Naive thymus-derived CD4-positive, alpha-beta T cell (primary cell): ENCODE results near the gene SLC1A1. TPM values are rescaled to one million over a fixed set of nuclear protein-coding genes. Genes with fewer than 3 reads are reported as not detected.
A peak's percentile ranks its signal among the peaks of the same experiment; 100 is the strongest.

Source experiments
- ATAC-seq: fragments of 150-1000 bp; cut with Tn5 transposase; 2 replicates; pipeline ENCODE4 v1.10.0; 2021; ENCODE audit warnings: mild to moderate bottlenecking, moderate library complexity
- CTCF ChIA-PET: fragments of 350-600 bp; sonication (Branson Sonifier 250); formaldehyde crosslinking; loops from one replicate; lab custom pipeline; 2021; ENCODE audit warnings: antibody characterized with exemption; lab: Charles Lee
- POLR2A ChIA-PET: fragments of 350-600 bp; sonication (Branson Sonifier 250); formaldehyde crosslinking; loops from one replicate; lab custom pipeline; 2021; ENCODE audit warnings: antibody characterized with exemption, inconsistent platforms; lab: Charles Lee
- DNase-seq, 9 donors: peaks; one replicate each; pipeline versions ENCODE4 v3.0.0 to v3.0.0-alpha.2; 2020 to 2022; ENCODE audit warnings: mixed read lengths in 1 of 9
- H3K27ac ChIP-seq: one replicate; pipeline ENCODE4 v1.7.0; 2013; ENCODE audit warnings: mild to moderate bottlenecking, low read depth, low read length, moderate library complexity
- H3K27me3 ChIP-seq, 2 donors: one replicate each; pipeline ENCODE4 v1.7.0; 2013; ENCODE audit warnings: low read length in 2 of 2, mild to moderate bottlenecking in 2 of 2, moderate library complexity in 2 of 2; ENCODE audit not compliant: control insufficient read depth in 2 of 2, insufficient read depth in 2 of 2
- H3K36me3 ChIP-seq, 3 experiments: 1 replicate in 2 of 3; 2 replicates in 1 of 3; pipeline ENCODE4 v1.7.0; 2013; ENCODE audit warnings: low read length in 3 of 3, mild to moderate bottlenecking in 3 of 3, moderate library complexity in 1 of 3; ENCODE audit not compliant: insufficient read depth in 3 of 3, control insufficient read depth in 2 of 3
- H3K4me1 ChIP-seq, 2 donors: one replicate each; pipeline ENCODE4 v1.7.0; 2013; ENCODE audit warnings: low read length in 2 of 2, mild to moderate bottlenecking in 2 of 2, moderate library complexity in 1 of 2; ENCODE audit not compliant: control insufficient read depth in 2 of 2, insufficient read depth in 2 of 2
- H3K4me3 ChIP-seq: 2 replicates; pipeline ENCODE4 v1.7.0; 2013; ENCODE audit warnings: mild to moderate bottlenecking, low read length
- H3K9me3 ChIP-seq, 3 experiments: 1 replicate in 2 of 3; 2 replicates in 1 of 3; pipeline ENCODE4 v1.7.0; 2013; ENCODE audit warnings: low read length in 3 of 3; ENCODE audit not compliant: control insufficient read depth in 2 of 3
- H3K27ac Mint-ChIP-seq, 9 donors: one replicate each; pipeline ENCODE4 v1.8.0; 2020 to 2022; ENCODE audit warnings: mixed read lengths in 9 of 9, mild to moderate bottlenecking in 8 of 9, moderate library complexity in 5 of 9, inconsistent platforms in 2 of 9
- H3K27me3 Mint-ChIP-seq, 5 donors: one replicate each; pipeline ENCODE4 v1.8.0; 2021 to 2022; ENCODE audit warnings: mixed read lengths in 5 of 5, mild to moderate bottlenecking in 1 of 5
- H3K36me3 Mint-ChIP-seq, 5 donors: one replicate each; pipeline ENCODE4 v1.8.0; 2020 to 2022; ENCODE audit warnings: mixed read lengths in 5 of 5, mild to moderate bottlenecking in 3 of 5, inconsistent platforms in 1 of 5
- H3K4me1 Mint-ChIP-seq, 7 donors: one replicate each; pipeline ENCODE4 v1.8.0; 2020 to 2022; ENCODE audit warnings: mixed read lengths in 7 of 7, mild to moderate bottlenecking in 3 of 7, inconsistent platforms in 1 of 7
- H3K4me3 Mint-ChIP-seq, 10 donors: one replicate each; pipeline ENCODE4 v1.8.0; 2020 to 2022; ENCODE audit warnings: mild to moderate bottlenecking in 10 of 10, mixed read lengths in 10 of 10, moderate library complexity in 6 of 10, inconsistent platforms in 2 of 10
- H3K9me3 Mint-ChIP-seq, 11 donors: one replicate each; pipeline ENCODE4 v1.8.0; 2020 to 2022; ENCODE audit warnings: mixed read lengths in 11 of 11, mild to moderate bottlenecking in 4 of 11, inconsistent platforms in 1 of 11, moderate library complexity in 1 of 11
- intact Hi-C, 2 donors: fragments of 100-400 bp; cut with micrococcal nuclease; formaldehyde crosslinking; loops; one replicate each; pipeline ENCODE4 v1.15.1; 2023
- polyA plus RNA-seq, 2 donors: library from polyadenylated mRNA; unstranded; fragments of 300-500 nt; fragmentation: Illumina TruSeq; gene quantifications; one replicate each; pipeline ENCODE4 v1.2.3, GENCODE V29; 2021
- total RNA-seq, 6 experiments: library from RNA in 5 of 6; stranded (reverse) in 5 of 6; gene quantifications; 1 replicate in 5 of 6; 2 replicates in 1 of 6; pipeline ENCODE4 v1.2.3 and lab custom pipeline; 2021 to 2026

Gene SLC1A1
- total and polyA plus RNA-seq, 7 experiments from 2014 or later = 0.12 TPM; not detected in 6

DNA sequence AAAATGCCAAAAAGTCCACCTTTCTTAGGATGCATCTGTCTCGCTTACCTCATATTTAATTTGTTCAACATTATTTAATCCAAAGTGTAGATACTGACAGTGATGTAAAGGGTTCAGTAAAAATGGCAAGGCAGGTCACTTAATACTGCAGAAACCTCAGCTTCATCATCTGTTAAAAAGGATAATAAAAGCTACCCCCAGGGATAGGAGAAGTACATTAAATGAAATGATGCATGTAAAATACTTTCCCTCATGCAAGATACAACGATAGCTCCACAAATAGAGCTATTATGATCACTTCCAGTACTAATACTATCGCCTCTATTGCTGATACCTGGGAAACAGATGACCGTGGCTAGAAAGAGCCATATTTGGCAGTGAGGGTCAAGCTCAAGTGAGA lies 82.9 kb downstream of the SLC1A1 start:
- POLR2A ChIA-PET = interaction anchor here (0.6 to 3.0 kb wide), 12 partner anchors 8 to 1047 kb away, joined by 3 to 11 read pairs (median 4); no protein-coding TSS in a partner anchor
- peaks cover 0 to 4% (median 0%) of the 10 kb centered on the region in 5 donors for H3K36me3 Mint-ChIP-seq
- Histone ChIP-seq H3K4me1 (peaks cover 4 to 11% of the 10 kb centered on the region in 2 donors), H3K4me3 (no peak overlapping the region), H3K36me3 (no peaks in the 10 kb centered on the region), H3K27ac (no peak overlapping the region), H3K9me3 (no peaks in the 10 kb centered on the region), H3K27me3 (no peaks in the 10 kb centered on the region)
- ATAC-seq (no peak), DNase-seq (no peak)
- peak overlapping the region in 5 of 10 donors; percentile 56 to 72 (median 70) for H3K4me3 Mint-ChIP-seq
- H3K4me1 Mint-ChIP-seq = peaks cover 0 to 44% (median 32%) of the 10 kb centered on the region in 7 donors
- intact Hi-C loops = no loop called here
- H3K27me3 Mint-ChIP-seq = no peaks in the 10 kb centered on the region
- H3K27ac Mint-ChIP-seq = peak overlapping the region in 6 of 9 donors; percentile 26 to 89 (median 80)
- CTCF ChIA-PET = interaction anchor here (1.0 to 2.0 kb wide), 3 partner anchors 10 to 24 kb away, joined by 3 to 7 read pairs (median 5); no protein-coding TSS in a partner anchor
- H3K9me3 Mint-ChIP-seq = peaks cover 0 to 3% (median 0%) of the 10 kb centered on the region in 11 donors

DNA sequence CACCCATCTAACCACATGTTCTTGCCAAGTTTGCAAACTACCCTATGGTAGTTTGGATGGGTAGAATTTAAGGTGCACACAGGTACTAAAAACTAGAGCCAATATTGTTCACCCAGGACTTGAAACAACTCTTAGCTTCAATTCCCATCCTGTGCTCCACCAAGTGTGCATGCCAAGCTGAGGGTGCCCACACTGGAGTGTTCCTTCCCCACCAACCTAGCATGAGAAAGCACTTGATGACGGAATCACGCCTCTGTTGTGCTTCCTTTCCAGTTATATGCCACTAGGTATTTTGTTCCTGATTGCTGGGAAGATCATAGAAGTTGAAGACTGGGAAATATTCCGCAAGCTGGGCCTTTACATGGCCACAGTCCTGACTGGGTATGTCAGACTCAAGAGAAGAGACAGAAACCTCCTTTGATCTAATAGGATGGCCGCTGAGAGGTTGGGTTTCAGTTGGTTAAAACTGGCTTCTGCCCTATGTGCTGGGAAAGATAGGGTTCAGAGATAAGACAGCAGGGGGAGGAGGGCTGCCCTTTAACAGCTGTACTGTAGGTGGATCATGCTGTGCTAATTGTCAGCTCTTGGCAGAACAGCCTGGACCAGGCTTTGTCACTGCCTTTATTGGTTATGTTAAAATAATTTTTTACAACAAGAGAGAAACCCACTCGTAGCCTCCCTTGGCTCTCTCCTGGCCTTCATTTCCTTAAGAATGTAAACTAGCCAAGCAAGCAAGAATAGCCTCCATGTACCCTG lies 83.5 kb downstream of the SLC1A1 start:
- H3K27ac ChIP-seq = no peak overlapping the region
- Mint-ChIP-seq H3K36me3 (peaks cover 0 to 4% (median 0%) of the 10 kb centered on the region in 5 donors), H3K4me1 (peaks cover 0 to 44% (median 32%) of the 10 kb centered on the region in 7 donors), H3K9me3 (peaks cover 0 to 4% (median 0%) of the 10 kb centered on the region in 11 donors), H3K27me3 (no peaks in the 10 kb centered on the region), H3K27ac (peak overlapping the region in 5 of 9 donors; percentile 4 to 82 (median 59)), H3K4me3 (peak overlapping the region in 3 of 10 donors; percentile 21 to 70 (median 61))
- H3K4me1 ChIP-seq = peaks cover 4 to 11% of the 10 kb centered on the region in 2 donors
- ChIA-PET CTCF (interaction anchor here (2.0 kb wide), 1 partner anchor 23 kb away, joined by 7 read pairs; no protein-coding TSS in a partner anchor), POLR2A (interaction anchor here (0.7 to 3.0 kb wide), 9 partner anchors 8 to 68 kb away, joined by 3 to 11 read pairs (median 4); no protein-coding TSS in a partner anchor)
- ATAC-seq = no peak
- H3K36me3 ChIP-seq = no peaks in the 10 kb centered on the region
- H3K27me3 ChIP-seq = no peaks in the 10 kb centered on the region
- H3K4me3 ChIP-seq = no peak overlapping the region
- no peak for DNase-seq
- intact Hi-C loops = no loop called here
- no peaks in the 10 kb centered on the region for H3K9me3 ChIP-seq

GRCh38 chr9:4574657-4575243 lies 84.5 kb downstream of the SLC1A1 start:
- ATAC-seq (no peak), DNase-seq (no peak)
- Mint-ChIP-seq H3K27me3 (no peaks in the 10 kb centered on the region), H3K4me1 (peaks cover 0 to 44% (median 32%) of the 10 kb centered on the region in 7 donors), H3K4me3 (peak overlapping the region in 2 of 10 donors; percentile 3 to 33), H3K27ac (peak overlapping the region in 4 of 9 donors; percentile 16 to 86 (median 56)), H3K36me3 (peaks cover 0 to 9% (median 0%) of the 10 kb centered on the region in 5 donors), H3K9me3 (peaks cover 0 to 4% (median 0%) of the 10 kb centered on the region in 11 donors)
- Histone ChIP-seq H3K4me3 (no peak overlapping the region), H3K27me3 (no peaks in the 10 kb centered on the region), H3K4me1 (peaks cover 4 to 11% of the 10 kb centered on the region in 2 donors), H3K27ac (no peak overlapping the region), H3K36me3 (no peaks in the 10 kb centered on the region), H3K9me3 (no peaks in the 10 kb centered on the region)
- POLR2A ChIA-PET = interaction anchor here (3.0 kb wide), 1 partner anchor 9 kb away, joined by 11 read pairs; no protein-coding TSS in a partner anchor
- intact Hi-C loops = no loop called here
- CTCF ChIA-PET = no interaction called here

- H3K4me1 ChIP-seq = peaks cover 4 to 11% of the 10 kb centered on the region in 2 donors
- Mint-ChIP-seq H3K4me1 (peaks cover 0 to 41% (median 30%) of the 10 kb centered on the region in 7 donors), H3K27ac (no peak overlapping the region), H3K9me3 (peaks cover 0 to 4% (median 0%) of the 10 kb centered on the region in 11 donors), H3K4me3 (no peak overlapping the region), H3K36me3 (peaks cover 0 to 9% (median 0%) of the 10 kb centered on the region in 5 donors), H3K27me3 (no peaks in the 10 kb centered on the region)
- intact Hi-C loops = no loop called here
- H3K4me3 ChIP-seq = no peak overlapping the region
- H3K27ac ChIP-seq = no peak overlapping the region
- no peak for ATAC-seq
- H3K36me3 ChIP-seq = no peaks in the 10 kb centered on the region
- no peaks in the 10 kb centered on the region for H3K27me3 ChIP-seq
- ChIA-PET POLR2A (no interaction called here), CTCF (no interaction called here)
- no peak for DNase-seq
- H3K9me3 ChIP-seq = no peaks in the 10 kb centered on the region
These were observed 85.7 kb downstream of the SLC1A1 start for GRCh38 chr9:4575997-4576396.

DNA sequence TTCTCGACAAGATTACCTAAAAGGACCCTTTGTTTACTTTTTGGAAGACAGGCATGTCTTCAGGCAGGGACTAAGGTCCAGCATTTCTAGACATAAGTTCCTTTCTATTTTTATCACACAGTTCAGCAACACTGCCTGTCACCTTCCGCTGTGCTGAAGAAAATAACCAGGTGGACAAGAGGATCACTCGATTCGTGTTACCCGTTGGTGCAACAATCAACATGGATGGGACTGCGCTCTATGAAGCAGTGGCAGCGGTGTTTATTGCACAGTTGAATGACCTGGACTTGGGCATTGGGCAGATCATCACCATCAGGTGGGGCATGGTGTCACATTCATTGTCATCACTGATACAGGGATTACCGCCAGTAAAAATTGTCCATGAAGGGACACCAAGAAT lies 86.2 kb downstream of the SLC1A1 start:
- DNase-seq (no peak), ATAC-seq (no peak)
- H3K36me3 ChIP-seq = no peaks in the 10 kb centered on the region
- H3K27me3 Mint-ChIP-seq = no peaks in the 10 kb centered on the region
- peaks cover 4 to 11% of the 10 kb centered on the region in 2 donors for H3K4me1 ChIP-seq
- H3K27me3 ChIP-seq = no peaks in the 10 kb centered on the region
- H3K27ac Mint-ChIP-seq = no peak overlapping the region
- H3K36me3 Mint-ChIP-seq = peaks cover 0 to 9% (median 0%) of the 10 kb centered on the region in 5 donors
- CTCF ChIA-PET = no interaction called here
- H3K4me1 Mint-ChIP-seq = peaks cover 0 to 38% (median 30%) of the 10 kb centered on the region in 7 donors
- no peaks in the 10 kb centered on the region for H3K9me3 ChIP-seq
- H3K4me3 ChIP-seq = no peak overlapping the region
- H3K9me3 Mint-ChIP-seq = peaks cover 0 to 4% (median 0%) of the 10 kb centered on the region in 11 donors
- POLR2A ChIA-PET = no interaction called here
- intact Hi-C loops = no loop called here
- H3K4me3 Mint-ChIP-seq = no peak overlapping the region
- no peak overlapping the region for H3K27ac ChIP-seq

- Mint-ChIP-seq H3K4me3 (no peak overlapping the region), H3K36me3 (peaks cover 0 to 12% (median 0%) of the 10 kb centered on the region in 5 donors), H3K27ac (no peak overlapping the region), H3K27me3 (no peaks in the 10 kb centered on the region), H3K4me1 (peaks cover 0 to 16% (median 10%) of the 10 kb centered on the region in 7 donors), H3K9me3 (peaks cover 0 to 4% (median 0%) of the 10 kb centered on the region in 11 donors)
- ATAC-seq (no peak), DNase-seq (no peak)
- intact Hi-C loops = no loop called here
- Histone ChIP-seq H3K27ac (no peak overlapping the region), H3K27me3 (no peaks in the 10 kb centered on the region), H3K4me1 (no peaks in the 10 kb centered on the region), H3K4me3 (no peak overlapping the region), H3K36me3 (no peaks in the 10 kb centered on the region), H3K9me3 (no peaks in the 10 kb centered on the region)
- ChIA-PET CTCF (no interaction called here), POLR2A (no interaction called here)
These were observed 88.7 kb downstream of the SLC1A1 start for GRCh38 chr9:4579001-4579400.
